GM18907 (cell line): ENCODE data around the gene ASCL5.

ENCODE experiments used
- ATAC-seq: cut with Tn5 transposase; IDR thresholded peaks from one replicate; pipeline ENCODE4 v1.9.1; 2021; ENCODE audit warnings: mild to moderate bottlenecking, moderate library complexity; ENCODE audit not compliant: unreplicated experiment

Gene ASCL5

GRCh38 chr1:201111672-201112071 lies 15.3 kb downstream of the ASCL5 start:
- no peak for ATAC-seq

GRCh38 chr1:201111156-201111555 lies 15.8 kb downstream of the ASCL5 start:
- ATAC-seq, result no peak

- no peak for ATAC-seq
Measured at GRCh38 chr1:201110616-201111015, 16.4 kb downstream of the ASCL5 start.

- no peak for ATAC-seq
Measured at GRCh38 chr1:201110138-201110537, 16.8 kb downstream of the ASCL5 start.

- no peak for ATAC-seq
Measured at GRCh38 chr1:201109651-201110050, 17.3 kb downstream of the ASCL5 start.

- ATAC-seq, result no peak
Measured at GRCh38 chr1:201108614-201109013, 18.4 kb downstream of the ASCL5 start.

- ATAC-seq, result no peak
Measured at GRCh38 chr1:201105688-201106087, 21.3 kb downstream of the ASCL5 start.

GRCh38 chr1:201104141-201104540 lies 22.8 kb downstream of the ASCL5 start:
- ATAC-seq, result no peak

GRCh38 chr1:201103666-201104065 lies 23.3 kb downstream of the ASCL5 start:
- ATAC-seq, result no peak

GRCh38 chr1:201100169-201100930 lies 26.6 kb downstream of the ASCL5 start:
- ATAC-seq, result no peak

GRCh38 chr1:201098992-201099677 lies 27.8 kb downstream of the ASCL5 start:
- ATAC-seq, result no peak

- no peak for ATAC-seq
Measured at GRCh38 chr1:201096977-201097856, 29.8 kb downstream of the ASCL5 start.

- no peak for ATAC-seq
Measured at GRCh38 chr1:201096041-201096461, 30.9 kb downstream of the ASCL5 start.

GRCh38 chr1:201095581-201095980 lies 31.4 kb downstream of the ASCL5 start:
- ATAC-seq, result no peak

- no peak for ATAC-seq
Measured at GRCh38 chr1:201094832-201095231, 32.2 kb downstream of the ASCL5 start.

- ATAC-seq, result no peak
Measured at GRCh38 chr1:201093962-201094361, 33.0 kb downstream of the ASCL5 start.

- ATAC-seq, result no peak
Measured at GRCh38 chr1:201093561-201093960, 33.4 kb downstream of the ASCL5 start.

GRCh38 chr1:201092738-201093137 lies 34.2 kb downstream of the ASCL5 start:
- ATAC-seq, result no peak

- no peak for ATAC-seq
Measured at GRCh38 chr1:201091256-201091655, 35.7 kb downstream of the ASCL5 start.

GRCh38 chr1:201090541-201090940 lies 36.4 kb downstream of the ASCL5 start:
- no peak for ATAC-seq

GRCh38 chr1:201089596-201089995 lies 37.4 kb downstream of the ASCL5 start:
- no peak for ATAC-seq
